Erythroblast (primary cell): ENCODE data around the gene SKI.

Experiments
- DNase-seq, 2 experiments: peaks; one replicate each; lab custom pipeline; 2025; lab: John Stamatoyannopoulos, UW
- GATA1 ChIP-seq: IDR thresholded peaks from 2 replicates; pipeline ENCODE4 v1.6.1; 2011; ENCODE audit warnings: low read depth, mild to moderate bottlenecking, control low read depth, low read length, moderate library complexity
- POLR2A ChIP-seq: IDR thresholded peaks from 2 replicates; pipeline ENCODE4 v1.6.1; 2011; ENCODE audit warnings: mild to moderate bottlenecking, low read length

Gene SKI

DNA sequence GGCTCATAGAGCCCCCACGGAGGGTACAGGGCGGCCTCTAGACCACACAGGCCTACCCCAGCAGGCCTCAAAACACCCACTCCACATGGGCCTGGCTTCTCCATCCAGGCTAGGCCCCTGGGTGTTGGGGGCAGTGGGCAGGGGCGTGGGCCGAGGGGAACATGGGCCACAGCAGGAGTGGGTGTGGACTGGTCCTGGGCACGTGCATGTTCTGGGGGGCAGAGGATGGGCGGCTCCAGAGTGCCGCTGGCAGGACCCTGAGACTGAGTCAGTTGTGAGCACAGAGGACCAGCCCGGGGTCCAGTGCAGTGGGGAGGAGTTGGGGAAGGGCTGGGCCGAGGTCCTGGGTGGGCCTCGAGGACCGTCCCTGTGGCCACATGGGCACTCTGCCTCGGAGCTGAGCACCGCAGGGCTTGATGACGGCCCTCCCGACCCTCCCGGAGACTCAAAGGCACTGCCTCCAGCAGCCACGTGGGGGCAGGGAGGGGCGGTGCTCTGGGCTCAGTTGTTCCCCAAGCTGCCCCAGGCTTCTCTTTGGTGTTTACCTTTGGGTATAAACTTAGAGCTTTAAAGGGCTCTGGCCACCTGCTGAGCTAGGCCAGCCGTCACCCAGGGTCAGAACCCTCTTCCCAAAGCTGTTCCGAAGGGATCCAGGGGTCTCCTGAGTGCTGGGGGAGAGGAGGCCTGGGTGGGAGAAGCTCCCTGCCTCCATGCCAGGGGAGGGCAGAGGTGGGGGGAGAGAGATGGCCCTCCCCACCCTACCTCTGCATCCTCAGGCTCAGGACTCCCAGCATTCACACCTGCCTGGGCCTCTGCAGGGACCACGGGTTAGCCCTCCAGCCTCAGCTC is 83.3 kb downstream of the SKI start:
- peak; percentile 56 to 65 for DNase-seq
- TF ChIP-seq GATA1: no peak
- no peak for TF ChIP-seq POLR2A

DNA sequence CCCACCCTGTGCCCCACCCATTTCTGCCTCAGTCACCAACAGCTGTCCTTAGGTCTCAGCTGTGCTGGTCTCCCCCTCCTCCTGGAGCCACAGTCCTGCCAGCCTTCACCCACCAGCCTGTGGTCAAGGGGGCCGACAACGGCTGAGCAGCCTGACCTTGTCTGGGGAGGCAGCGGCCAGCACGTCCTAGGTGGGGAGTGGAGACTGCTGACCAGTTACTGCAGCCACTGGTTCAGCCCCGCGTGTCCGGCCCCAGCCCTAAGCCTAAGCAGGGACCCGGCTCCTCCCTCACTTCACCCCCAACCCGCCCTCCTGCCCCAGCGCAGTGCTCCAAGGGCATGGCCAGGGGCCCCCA is 84.0 kb downstream of the SKI start:
- TF ChIP-seq POLR2A: no peak
- TF ChIP-seq GATA1: no peak
- no peak for DNase-seq

DNA sequence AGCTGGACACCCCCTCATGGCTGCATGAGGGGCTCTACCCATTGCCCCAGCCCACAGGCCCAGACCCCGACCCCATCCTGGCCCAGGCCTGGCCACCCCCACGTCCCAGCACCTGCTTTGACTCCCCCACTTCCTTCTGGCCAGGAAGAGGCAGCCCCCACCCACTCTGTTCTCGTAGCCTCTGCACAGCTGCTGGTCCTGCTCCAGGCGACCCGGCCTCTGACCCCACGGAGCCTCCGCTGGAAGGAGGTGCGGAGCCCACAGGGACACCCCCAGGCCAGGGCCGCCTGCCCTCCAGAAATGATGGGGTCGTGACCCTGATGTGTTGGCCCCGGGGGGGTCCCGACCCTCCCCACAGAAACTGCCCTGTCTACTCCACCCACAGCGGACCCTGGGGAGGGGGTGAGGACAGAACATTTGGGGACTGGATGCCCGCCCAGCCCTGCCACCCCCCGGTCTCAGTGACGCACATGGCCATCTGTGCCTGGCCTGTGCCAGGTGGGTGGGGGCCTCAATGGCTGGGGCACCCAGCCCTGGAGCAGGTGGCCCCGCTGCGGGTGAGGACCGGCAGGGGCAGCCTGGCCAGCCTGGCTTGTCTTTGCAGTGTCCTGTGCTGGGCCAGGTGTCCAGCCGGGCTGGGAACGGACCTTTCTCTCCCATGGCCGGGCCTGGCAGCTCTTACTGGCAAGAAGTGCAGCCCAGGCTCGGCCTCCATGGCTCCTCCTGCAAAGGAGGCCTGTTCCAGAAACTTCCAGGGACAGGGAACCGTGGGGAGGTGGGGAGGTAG is 84.6 kb downstream of the SKI start:
- TF ChIP-seq GATA1 (no peak), POLR2A (no peak)
- DNase-seq: no peak

DNA sequence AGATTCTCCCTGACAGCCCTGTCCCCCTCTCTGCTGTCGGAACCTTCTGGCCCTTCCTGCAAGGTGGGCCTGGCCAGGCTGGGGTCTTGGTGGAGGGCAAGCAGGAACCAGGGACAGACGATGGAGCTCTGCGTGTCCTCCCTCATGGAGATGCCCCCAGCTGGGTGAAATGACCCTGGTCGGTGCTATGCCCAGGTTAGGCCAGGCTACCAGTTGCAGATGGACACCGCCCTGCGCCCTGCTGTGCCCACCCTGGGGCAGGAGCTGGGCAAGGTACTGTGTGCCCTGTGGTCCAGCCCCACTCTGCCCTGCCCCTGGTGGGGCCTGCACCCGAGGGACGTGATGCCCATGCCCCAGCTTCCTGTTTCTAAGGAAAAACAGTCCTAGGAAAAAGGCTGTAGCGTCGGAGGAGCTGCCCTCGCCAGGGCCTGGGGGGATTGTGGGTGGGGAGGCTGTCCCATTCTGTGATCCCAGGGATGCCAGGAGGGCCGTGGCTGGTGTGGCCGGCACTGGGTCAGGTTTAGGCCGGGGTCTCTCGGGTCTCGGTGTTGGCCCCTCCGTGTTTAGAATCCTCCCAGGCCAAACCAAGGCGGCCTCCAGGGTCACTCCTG is 85.6 kb downstream of the SKI start:
- TF ChIP-seq POLR2A (no peak), GATA1 (no peak)
- no peak for DNase-seq

DNA sequence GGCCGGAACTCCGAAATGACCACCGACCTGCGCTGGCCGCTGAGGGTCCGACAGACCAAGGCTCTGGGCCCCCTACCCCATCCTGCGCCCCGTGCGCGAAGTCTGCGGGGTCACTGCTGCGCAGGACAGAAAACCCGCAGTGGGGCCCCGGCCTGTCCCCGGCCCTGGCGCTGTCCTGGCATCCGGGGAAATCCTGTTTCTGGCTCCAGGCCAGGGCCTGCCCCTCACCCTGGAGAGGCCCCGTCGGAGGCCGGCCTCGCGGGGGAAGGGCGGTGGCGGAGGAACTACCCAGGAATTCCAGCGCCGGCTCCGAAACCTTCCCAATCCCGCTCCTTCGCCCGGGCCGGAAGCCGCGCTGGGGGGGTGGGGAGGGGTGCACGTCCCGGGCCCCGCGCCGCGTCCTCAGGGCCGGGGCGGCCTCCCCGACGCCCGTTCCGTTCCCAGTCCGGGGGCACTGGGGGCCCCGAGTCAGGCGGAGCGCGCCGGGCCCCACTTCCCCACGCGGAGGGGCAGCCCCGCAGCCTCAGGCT is 86.2 kb downstream of the SKI start:
- TF ChIP-seq GATA1: no peak
- no peak for TF ChIP-seq POLR2A
- no peak for DNase-seq

DNA sequence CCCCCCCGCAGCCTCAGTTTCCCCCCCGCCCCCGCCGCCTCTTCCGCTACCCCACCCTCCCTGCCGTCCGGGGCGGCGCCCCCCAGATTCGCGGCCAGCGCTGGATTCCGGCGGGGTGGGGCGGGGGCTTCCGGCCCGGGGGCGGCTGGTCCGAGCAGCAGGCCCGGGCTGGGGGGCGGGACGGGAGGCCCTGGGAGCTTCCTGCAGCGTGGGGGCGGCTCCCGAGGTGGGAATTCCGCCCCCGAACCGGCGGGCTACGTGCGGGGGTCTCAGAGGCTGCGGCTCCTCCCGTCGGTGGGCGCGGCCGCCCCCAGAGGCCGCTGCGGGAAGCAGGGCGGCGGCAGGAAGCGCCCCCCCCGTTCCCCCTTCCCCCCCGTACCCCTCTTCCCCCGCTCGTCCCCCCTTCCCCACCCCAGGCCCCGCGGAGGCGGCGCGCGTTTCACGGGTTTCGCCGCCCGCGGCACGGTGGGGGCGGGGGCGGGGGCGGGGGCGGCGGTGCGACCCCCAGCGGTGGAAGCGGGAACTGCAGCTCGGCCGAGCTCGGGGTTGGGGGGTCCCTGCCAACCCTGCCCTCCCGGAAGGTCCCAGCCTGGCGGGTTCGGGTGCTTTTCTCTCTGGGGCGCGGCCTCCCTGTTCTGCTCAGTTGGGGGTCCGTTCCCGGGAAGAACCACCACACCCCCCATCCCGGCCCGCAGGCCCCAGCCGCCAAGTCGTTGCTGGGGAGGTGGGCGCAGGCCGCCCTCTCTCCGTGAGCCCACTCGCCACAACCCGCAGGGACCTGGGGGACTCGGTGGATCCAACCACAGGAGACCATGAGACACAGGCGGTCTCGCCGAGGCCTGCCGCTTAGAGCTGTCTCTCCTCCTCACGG is 86.9 kb downstream of the SKI start:
- DNase-seq: peak; percentile 16 to 52
- TF ChIP-seq POLR2A (no peak), GATA1 (no peak)

DNA sequence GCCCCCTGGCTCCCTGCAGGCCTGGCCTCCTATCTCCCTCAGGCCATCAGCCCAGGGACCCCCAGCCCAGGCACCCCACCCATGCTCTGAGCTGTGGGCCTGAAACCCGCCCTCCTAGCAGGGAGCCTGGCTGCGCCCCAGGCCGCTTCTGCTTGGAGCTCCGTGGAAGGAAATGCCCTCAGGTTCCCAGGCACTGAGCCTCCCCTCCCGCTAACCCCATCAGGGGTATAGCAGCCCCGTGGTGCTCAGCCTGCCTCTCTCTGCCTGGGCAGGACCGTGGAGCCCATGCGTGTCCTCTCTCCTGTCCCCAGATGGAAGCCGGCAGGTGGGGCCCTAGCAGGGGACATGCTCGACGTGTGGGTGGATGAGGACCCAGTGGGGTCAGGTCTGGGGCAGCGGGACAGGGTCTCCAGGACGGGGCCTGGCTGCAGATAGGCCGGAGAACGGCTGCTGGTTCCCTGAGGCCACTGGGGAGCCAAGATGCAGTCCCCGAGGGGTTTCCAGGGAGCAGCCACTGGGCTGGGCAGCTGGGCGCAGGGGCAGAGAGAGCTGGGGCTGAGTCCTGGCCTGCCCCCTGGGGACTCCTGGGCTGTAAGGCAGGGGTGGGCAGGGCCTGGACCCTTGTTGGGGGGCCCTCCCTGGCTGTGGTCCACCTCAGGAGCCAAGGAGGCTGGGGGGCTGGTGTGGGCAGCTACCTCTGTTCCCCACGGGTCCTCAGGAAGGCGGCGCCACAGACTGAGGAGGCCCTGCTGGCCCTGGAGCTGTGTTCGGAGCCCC is 87.7 kb downstream of the SKI start:
- DNase-seq: no peak
- no peak for TF ChIP-seq GATA1
- no peak for TF ChIP-seq POLR2A

DNA sequence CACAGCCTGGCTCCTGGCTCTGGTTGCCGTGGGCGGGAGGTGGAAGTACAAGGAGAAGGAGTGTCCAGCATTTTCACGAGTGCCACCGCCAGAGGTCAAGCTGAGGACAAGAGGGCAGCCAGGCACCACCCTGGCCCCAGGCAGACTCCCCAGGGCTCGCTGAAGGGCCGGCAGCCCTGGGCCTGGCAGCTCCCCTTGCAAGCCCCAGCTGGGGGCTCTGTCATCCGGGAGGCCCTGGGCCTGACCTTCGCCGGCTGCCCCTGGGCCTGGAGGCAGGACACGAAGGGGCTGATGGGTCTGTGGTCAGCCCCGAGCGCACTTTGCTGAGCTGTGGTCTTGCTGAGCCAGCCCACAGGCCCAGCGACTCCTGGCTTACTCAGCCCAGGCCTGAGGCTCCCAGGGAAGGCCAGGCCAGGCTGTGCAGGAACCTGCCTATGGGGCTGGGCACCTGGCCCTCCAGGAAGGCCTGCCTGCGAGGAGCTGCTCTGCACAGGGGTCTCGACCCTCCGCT is 88.4 kb downstream of the SKI start:
- TF ChIP-seq GATA1: no peak
- no peak for TF ChIP-seq POLR2A
- no peak for DNase-seq

DNA sequence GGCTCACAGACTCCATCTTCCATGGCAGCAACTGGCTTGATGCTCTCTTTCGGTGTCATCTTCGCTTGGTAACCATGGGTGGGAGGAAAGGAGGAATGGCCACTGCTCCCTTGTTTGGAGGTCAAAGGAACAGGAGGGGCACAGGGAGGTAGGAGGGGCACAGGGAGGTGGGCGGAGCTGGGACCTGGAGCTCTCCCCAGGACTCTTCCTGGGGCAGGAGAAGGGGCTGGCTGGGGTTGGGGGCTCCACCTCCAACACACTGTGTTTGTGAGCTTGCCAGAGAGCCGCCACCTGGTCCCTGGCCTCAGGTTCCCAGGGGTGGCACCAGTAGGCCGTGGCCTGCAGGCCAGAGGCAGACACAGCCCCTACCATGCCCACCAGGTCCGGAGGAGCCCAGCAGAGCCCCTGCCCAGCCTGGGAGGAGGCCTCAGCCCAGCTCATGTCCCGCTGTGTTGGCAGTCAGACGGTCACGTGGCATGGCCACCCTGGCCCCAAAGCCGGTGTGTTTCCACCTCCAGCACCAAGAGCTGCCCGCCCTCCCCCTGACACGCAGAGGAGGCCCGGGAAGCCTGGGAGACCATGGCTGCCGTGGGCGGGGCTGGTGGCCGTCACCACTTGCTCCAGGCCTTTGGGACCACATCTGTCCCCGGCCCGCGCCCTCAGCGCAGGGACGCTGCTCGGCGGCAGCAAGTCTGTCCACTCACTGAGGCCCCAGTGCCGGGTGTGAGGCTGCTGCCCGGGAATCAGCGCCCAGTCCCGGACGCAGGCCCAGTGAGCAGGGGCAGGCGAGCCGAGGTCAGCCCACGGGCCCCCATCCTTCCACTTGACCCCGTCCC is 89.3 kb downstream of the SKI start:
- no peak for DNase-seq
- TF ChIP-seq POLR2A: no peak
- TF ChIP-seq GATA1: no peak

DNA sequence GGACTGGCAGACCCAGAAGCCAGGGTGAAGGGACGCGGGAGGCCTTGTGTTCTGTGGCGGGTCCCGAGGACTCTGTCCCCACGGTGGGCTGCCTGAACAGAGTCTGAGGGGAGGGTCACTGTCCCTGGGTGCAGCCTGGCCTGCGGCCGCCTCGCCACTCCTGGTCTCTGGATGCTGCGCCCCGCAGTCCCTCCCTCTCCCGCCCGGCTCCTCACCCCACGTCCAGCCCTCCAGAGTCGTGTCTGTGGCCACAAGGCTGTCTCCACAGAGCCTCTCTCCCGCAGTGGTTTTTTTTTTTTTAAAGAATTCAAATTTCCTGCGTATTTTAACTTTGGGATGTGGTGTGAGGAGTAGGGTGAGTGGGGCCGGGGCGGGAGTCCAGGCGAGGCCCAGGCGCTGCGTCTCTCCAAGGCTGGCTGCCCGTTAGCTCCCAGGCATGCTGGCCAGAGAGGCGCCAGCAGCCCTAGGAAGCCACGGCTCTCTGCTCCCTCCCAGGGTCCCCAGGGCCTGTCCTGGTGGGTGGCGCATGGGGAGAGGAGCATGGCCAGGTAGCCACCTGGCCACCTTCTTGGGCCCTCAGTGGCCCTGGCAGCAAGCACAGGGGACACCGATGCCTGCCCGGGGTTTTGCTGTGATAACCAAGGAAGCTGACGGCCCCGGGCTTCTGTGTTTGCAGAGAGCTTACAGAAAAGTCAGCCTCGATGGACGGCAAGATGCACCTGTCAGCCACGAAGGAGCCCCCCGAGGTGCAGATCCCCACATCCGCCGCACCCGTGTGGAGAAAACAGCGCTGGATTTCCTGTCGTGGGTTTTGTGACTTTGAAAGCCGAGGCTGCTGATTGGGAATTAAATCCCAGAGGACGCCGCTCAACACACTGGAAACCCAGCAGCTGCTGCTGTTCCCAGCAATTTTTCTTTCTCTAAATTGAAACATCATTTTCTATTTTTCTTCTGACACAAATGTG is 90.5 kb downstream of the SKI start:
- DNase-seq: no peak

DNA sequence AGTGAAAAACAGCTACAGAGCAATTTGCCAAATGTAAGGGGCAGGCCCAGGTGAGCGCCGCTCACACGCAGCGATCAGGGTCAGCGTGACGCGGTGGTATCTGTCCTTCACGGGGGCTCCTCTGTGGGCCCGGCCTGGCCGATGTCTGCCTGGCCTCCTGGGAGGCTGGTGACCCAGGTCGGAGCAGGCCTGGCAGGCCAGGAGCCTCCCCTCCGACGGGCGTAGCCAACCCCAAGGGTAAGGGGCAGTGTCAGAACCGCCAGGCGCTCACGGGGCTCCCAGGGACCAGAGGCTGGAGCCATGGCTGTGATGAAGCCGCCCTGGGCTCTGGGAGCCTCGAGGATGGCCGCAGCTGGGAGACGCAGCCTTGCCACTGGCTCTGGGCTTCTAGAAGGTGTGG is 91.2 kb downstream of the SKI start:
- no peak for TF ChIP-seq POLR2A
- DNase-seq: no peak

More for the DNA sequence above, 90.5 kb downstream of the SKI start:
- TF ChIP-seq POLR2A (no peak), GATA1 (no peak)
